ENCODE results near the gene KLHDC1.
"Not testable (repeated sequence)": the region's sequence is repeated elsewhere in the genome, so short reads cannot be mapped to it uniquely, and the experiment has no call there.

The KLHDC1 gene

GRCh38 chr14:49721733-49722435 lies 29.0 kb downstream of the KLHDC1 start:
- DNase-seq (ENCODE audit: low read depth in 3 of 3) = not testable (repeated sequence)

- DNase-seq (ENCODE audit: low read depth in 3 of 3) = no peak
Observed at GRCh38 chr14:49727171-49727570, 34.3 kb downstream of the KLHDC1 start.

DNA sequence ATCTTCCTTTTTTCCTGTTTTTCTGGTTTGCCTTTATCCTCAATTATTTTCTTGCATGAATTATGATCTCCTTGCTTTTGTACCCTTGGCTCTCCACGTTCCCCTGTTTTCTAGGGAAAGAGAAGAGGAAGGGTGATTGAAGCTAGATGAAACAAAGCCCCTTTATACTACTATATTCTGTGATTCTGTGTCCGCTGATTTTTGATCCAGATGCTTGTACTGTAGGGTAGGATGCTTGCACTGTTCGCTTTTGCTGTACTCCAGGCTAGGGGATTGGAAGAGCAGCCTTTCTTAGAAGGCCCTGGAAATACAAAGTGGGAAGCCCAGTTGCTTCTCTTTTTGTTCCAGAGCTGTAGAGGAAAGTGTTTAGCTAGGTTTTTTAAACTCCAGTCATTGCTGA lies 40.0 kb downstream of the KLHDC1 start:
- no peak for DNase-seq (ENCODE audit: low read depth in 3 of 3)

GRCh38 chr14:49733836-49734235 lies 40.9 kb downstream of the KLHDC1 start:
- DNase-seq (ENCODE audit: low read depth in 3 of 3) = no peak

DNA sequence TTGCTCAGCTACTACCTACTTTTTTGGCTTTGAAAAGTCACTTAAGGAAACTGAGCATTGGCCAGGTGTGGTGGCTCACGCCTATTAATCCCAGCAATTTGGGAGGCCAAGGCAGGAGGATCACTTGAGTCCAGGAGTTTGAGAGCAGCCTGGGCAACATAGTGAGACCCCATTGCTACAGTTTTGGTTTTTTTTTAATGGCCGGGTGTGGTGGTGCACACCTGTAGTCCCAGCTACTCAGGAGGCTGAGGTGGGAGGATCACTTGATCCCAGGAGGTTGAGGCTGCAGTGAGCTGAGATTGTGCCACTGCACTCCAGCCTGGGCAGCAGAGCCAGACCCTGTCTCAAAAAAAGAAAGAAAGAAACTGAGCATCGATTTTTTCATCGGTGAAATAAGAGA lies 42.7 kb downstream of the KLHDC1 start:
- DNase-seq (ENCODE audit: low read depth in 3 of 3) = not testable (repeated sequence)

DNA sequence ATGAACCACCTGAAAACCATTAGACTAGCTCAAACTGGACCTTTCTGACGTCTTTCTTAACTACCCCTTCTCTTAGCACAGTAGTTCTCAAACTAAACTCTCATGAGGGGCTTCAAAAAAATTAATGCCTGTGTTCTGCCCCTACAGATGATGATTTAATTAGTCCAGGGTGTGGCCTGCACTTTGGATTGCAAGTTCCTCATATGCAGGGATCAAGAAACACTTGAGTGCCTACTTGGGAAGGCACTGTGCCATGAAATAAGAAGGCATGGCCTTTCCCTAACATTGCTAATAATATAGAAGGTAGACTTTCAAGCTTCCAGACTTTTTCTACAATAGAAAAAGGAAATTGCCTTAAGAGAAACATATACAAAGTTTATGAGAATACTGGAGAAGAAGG lies 52.3 kb downstream of the KLHDC1 start:
- DNase-seq (ENCODE audit: low read depth in 3 of 3) = no peak

DNA sequence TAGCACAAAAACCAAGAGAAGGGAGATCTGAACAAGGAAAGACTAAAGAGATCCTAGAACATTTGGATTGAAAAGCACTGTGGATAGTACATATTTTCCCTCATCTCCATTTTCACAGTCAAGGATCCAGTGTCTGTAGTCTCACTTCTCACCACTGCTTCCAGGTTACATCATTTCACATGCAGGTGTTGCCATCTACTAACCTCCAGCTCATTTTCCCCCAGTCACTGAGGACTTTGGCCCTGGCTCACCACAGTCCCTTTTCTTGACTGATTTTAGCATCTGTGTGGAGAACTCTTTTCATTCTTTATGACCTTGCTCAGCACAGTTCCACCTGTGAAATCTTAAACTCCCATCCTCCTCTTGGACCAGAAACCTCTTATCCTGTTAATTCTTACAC lies 53.6 kb downstream of the KLHDC1 start:
- DNase-seq (ENCODE audit: low read depth in 3 of 3) = not testable (repeated sequence)

DNA sequence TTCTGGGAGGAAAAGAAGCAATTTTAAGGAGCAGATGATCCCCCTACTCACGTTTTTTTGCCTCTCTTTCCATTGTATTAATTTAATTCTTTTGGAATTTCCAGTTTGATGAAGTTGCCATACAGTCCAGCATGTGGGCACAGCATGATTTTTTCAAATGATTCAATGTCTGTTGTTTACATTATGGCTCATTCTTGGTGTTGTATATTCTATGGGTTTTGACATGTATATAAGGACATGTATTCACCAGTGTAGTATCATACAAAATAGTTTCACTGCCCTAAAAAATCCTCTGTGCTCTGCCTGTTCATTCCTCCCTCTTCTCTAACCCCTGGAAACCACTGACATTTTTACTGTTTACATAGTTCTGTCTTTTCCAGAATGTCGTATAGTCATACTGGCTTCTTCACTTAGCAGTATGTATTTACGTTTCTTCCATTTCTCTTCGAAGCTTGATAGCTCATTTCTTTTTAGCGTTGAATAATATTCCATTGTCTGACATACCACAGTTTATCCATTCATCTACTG lies 61.7 kb downstream of the KLHDC1 start:
- no peak for DNase-seq (ENCODE audit: low read depth in 3 of 3)

DNA sequence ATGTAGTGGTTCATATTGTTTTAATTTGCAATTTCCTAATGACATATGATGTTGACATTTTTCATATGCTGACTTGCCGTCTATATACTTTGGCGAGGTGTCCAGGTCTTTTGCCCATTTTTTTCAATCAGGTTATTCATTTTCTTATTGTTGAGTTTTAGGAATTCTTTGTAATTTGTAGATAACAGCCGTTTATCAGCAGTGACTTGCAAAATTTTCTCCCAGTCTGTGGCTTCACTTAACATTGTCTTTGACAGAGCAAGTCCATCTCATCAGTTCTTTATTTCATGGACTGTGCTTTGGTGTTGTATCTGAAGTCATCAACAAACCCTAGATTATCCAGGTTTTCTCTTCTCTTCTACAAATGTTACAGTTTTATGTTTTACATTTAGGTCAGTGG lies 62.5 kb downstream of the KLHDC1 start:
- no peak for DNase-seq (ENCODE audit: low read depth in 3 of 3)

DNA sequence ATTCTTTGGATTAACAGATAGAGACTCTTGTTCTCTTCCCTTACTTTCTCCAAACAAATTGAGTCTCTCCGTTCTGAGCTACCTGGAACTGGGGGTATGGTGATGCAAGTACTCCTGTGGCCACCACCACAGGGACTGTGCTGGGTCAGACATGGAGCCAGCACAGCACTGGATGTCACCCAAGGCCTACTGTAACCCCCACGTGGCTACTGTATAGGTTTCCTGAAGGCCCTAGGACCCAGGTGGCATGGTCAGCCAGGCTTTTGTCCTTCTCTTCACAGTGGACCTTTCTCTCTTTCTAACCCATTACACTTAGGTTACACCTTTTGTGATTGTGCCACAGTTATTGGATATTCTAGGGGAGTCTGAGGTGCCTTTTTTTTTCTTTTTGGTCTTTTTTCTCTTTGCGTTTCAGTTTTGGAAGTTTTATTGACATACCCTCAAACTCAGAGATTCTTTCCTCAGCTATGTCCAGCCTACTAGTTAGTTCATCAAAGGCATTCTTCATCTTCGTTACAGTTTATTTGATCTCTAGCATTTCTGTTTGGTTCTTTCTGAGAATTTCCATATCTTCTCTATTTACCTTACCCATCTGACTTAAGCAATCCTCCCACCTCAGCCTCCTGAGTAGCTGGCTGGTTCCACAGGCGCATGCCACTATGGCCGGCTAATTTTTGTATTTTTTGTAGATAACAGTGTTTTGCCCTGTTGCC lies 69.1 kb downstream of the KLHDC1 start:
- no peak for DNase-seq (ENCODE audit: low read depth in 3 of 3)

DNA sequence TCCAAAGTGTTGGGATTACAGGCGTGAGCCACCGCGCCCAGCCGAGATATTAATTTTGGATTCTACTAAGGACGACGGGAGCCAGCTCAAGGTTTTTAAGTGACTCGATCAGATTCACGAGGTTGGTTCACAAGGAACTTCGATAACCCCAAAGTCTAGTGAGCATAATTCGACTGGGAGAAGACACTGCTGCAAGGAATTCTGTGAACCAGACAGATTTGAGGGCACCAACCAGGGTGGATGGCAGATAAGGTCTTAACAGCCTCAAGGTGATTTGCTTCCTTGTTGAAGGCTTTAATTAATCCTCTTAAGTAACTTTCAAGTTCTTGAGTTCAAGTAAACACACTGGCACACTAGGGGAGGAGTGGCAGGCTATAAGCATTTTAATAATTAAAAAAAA lies 73.9 kb downstream of the KLHDC1 start:
- DNase-seq (ENCODE audit: low read depth in 3 of 3) = no peak

DNA sequence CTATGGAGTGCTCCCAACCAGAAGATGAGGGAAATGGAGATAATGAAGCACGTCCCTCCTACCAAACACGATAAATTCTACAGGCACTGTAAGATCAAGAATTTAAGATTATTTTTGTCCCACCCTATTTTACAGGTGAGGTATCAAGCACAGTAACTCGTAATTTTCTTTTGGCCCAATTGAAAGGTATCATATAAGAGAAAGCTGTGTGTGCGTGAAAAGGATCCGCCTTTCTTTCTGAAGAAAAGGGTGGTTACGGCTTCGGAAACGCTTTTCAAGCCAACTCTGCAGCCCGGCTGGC lies 74.3 kb downstream of the KLHDC1 start:
- no peak for DNase-seq (ENCODE audit: low read depth in 3 of 3)

- DNase-seq (ENCODE audit: low read depth in 3 of 3) = peak; percentile 71 to 78 (median 78)
Observed at GRCh38 chr14:49767571-49768300, 74.8 kb downstream of the KLHDC1 start, which contains the start of gene KLHDC2. Gene KLHDC2, plus strand, starts transcription at chr14:49768153. Its CDS starts 316 bp downstream, at chr14:49768469.

DNA sequence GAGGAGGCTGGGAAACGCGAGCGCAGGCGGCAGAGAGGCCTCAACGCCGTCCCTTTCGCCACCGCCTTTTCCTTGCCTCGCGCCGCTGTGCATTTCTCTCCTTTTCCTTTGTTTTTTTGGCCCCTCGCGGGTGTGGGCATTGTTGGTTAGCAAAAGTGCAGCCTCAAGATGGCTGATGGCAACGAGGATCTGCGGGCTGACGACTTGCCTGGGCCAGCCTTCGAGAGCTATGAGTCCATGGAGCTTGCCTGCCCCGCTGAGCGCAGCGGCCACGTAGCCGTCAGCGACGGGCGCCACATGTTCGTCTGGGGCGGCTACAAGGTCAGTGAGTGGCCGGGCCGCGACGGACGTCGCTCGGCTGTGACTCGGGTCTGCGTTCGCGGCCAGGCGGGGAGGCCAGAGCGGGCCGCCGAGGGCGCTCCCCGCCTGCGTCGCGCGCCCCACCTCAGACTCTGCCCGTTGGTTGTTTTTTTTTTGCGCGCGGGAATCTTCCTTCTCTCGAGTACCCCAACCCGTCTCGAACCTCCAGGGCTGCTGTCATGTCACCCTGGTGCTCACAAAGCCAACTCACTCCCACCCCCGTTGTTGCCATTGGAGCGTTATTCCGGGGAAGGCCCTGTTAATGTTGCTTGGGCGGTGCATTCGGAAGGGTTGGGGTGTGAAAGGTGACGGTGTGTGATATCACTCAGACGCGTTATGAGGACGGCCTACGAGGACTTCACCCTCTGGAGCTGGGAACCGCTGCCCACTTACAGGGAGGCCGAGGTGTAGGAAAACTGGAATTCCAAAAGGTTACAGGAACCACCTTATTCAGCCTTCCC lies 75.6 kb downstream of the KLHDC1 start:
- peak; percentile 31 to 55 (median 46) for DNase-seq (ENCODE audit: low read depth in 3 of 3)

DNA sequence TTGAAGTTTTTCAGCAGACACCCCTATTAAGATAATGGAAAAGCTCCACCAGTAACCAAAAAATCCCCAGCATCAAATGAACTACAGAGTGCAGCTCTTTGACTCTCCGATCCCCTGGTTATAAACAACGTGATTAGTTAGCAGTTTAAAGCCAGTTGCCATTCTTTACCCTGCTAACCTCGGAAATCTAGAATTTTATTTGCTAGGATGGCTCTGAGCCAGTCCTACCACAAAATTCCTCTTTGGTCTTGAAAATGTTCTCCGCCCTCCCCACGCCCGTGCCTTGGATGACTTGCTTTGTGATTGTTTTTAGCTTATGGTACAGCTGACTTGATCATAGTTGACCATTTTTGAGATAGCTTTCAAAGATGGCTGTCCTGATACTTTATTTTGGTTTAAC lies 76.3 kb downstream of the KLHDC1 start:
- no peak for DNase-seq (ENCODE audit: low read depth in 3 of 3)

DNA sequence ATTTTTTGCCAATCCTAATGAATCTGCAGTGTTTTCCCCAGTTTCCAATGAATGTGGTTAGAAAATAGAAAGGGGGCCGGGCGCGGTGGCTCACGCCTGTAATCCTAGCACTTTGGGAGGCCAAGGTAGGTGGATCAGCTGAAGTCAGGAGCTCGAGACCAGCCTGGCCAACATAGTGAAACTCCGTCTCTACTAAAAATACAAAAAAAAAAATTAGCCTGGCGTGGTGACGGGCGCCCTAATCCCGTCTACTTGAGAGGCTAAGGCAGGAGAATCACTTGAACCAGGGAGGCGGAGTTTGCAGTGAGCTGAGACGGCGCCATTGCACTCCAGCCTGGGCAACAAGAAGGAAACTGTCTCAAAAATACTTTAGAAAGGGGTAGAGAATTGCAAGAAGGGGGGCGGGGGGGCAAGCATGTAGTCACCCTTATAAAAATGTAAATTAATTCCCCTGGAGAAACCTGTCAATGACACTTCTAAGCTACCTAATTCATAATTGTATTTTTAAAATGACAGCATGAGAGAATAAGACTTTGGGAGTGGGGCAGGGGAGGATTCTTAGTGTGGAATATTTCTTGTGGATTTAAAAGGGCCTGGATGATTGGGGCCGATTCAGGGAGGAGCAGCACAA lies 76.8 kb downstream of the KLHDC1 start:
- DNase-seq (ENCODE audit: low read depth in 3 of 3) = no peak

DNA sequence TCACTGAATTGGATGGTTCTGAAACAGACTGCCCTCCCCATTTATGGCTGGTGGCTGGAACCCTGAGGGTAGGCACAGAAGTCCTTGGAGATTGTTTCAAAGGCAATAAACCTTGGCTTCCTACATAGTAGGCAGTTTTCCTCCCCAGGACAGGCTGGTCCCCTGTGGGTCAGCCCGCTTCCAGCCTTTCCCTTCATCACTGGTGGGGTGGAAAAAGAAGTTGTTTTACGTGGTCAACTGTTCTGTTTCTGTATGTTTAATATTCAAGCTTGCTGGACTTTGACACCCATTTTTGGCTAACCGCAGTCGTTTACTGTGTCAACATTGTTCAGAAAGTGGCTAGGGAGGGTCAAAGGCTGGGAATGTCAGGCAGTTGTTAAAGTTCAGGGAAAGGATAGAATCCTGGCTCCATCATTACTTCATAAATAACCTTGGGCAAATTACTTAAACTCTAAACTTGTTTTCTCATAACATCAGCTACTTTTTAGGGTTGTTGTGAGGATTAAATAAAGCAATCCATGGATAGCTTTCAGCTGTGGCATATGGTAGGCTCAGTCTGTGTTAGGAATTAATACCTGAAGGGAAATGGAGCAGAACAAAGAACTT lies 77.4 kb downstream of the KLHDC1 start:
- no peak for DNase-seq (ENCODE audit: low read depth in 3 of 3)

DNA sequence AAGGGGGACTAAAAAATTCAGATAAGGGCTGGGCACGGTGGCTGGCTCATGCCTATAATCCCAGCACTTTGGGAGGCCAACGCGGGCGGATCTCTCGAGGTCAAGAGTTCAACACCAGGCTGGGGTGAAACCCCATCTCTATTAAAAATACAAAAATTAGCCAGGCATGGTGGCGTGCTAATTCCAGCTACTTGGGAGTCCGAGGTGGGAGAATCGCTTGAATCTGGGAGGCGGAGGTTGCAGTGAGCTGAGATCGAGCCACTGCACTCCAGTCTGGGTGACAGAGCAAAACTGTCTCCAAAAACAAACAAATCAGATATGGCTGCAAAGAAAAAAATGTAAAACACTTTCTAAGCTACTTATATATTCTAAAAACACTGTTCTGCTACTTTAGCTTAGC lies 78.8 kb downstream of the KLHDC1 start:
- DNase-seq (ENCODE audit: low read depth in 3 of 3) = not testable (repeated sequence)

- DNase-seq (ENCODE audit: low read depth in 3 of 3) = no peak
Observed at GRCh38 chr14:49774106-49774505, 81.2 kb downstream of the KLHDC1 start.

DNA sequence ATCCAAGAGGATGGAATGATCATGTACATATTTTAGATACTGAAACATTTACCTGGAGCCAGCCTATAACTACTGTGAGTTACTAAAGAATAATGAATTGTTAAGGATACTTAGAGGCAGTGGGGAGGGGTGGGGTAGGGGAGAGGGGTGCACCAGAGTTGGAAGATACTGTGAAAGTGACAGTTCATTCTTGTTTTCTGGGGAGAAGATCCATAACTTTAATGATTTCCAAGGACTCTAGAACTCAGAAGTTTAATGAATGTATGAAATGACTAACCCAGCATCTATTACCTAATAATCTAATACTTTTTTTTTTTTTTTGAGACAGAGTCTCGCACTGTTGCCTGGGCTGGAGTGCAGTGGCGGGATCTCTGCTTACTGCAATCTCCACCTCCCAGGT lies 85.5 kb downstream of the KLHDC1 start:
- no peak for DNase-seq (ENCODE audit: low read depth in 3 of 3)

GRCh38 chr14:49781040-49781439 lies 88.1 kb downstream of the KLHDC1 start:
- DNase-seq (ENCODE audit: low read depth in 3 of 3) = not testable (repeated sequence)
